AG04449 (cell line): ENCODE data around the gene SERPINB2.

Experiments
- CTCF ChIA-PET: fragments of 350-600 bp; formaldehyde crosslinking; extraction: SDS; loops from one replicate; lab custom pipeline; 2021; ENCODE audit warnings: antibody characterized with exemption; lab: Yijun Ruan, JAX
- POLR2A ChIA-PET: fragments of 400-600, 350-600 bp; formaldehyde crosslinking; extraction: SDS; loops from one replicate; lab custom pipeline; 2020; ENCODE audit warnings: antibody characterized with exemption, inconsistent platforms; lab: Yijun Ruan, JAX
- DNase-seq: peaks from one replicate; pipeline ENCODE4 v3.0.0-alpha.2; 2010; ENCODE audit warnings: low read depth, low spot score
- H3K4me3 ChIP-seq: 2 replicates; pipeline ENCODE4 v1.5.1; 2011; ENCODE audit warnings: low read depth, mild to moderate bottlenecking, control low read depth, low read length
- CTCF ChIP-seq: IDR thresholded peaks from one replicate; pipeline ENCODE4 v1.5.1; 2011; ENCODE audit warnings: mild to moderate bottlenecking, moderate library complexity, low read length, control low read depth, inconsistent platforms; ENCODE audit not compliant: insufficient read depth; ENCODE audit errors: missing control alignments

The SERPINB2 gene

GRCh38 chr18:63869851-63870250 is 17.7 kb upstream of the SERPINB2 start:
- ChIA-PET POLR2A (no interaction called here), CTCF (interaction anchor here (1.2 kb wide), 1 partner anchor 22 kb away, joined by 3 read pairs; no protein-coding TSS in a partner anchor)
- no peak for DNase-seq
- no peak for TF ChIP-seq CTCF
- no peak overlapping the region for H3K4me3 ChIP-seq

- DNase-seq: no peak
- no peak for TF ChIP-seq CTCF
- CTCF ChIA-PET: interaction anchor here (1.0 kb wide), 1 partner anchor 11 kb away, joined by 3 read pairs; no protein-coding TSS in a partner anchor
- POLR2A ChIA-PET: no interaction called here
- H3K4me3 ChIP-seq: no peak overlapping the region
Measured at GRCh38 chr18:63871836-63872235, 15.7 kb upstream of the SERPINB2 start.

GRCh38 chr18:63872586-63872985 is 14.9 kb upstream of the SERPINB2 start:
- TF ChIP-seq CTCF: no peak
- H3K4me3 ChIP-seq: no peak overlapping the region
- DNase-seq: no peak
- ChIA-PET POLR2A (no interaction called here), CTCF (interaction anchor here (1.0 to 1.1 kb wide), 2 partner anchors 10 to 434 kb away, joined by 3 to 5 read pairs; no protein-coding TSS in a partner anchor)

GRCh38 chr18:63878343-63878742 is 9.2 kb upstream of the SERPINB2 start:
- no peak overlapping the region for H3K4me3 ChIP-seq
- TF ChIP-seq CTCF: no peak
- ChIA-PET POLR2A (no interaction called here), CTCF (no interaction called here)
- no peak for DNase-seq

- ChIA-PET POLR2A (no interaction called here), CTCF (interaction anchor here (1.9 kb wide), 1 partner anchor 31 kb away, joined by 5 read pairs; no protein-coding TSS in a partner anchor)
- DNase-seq: no peak
- no peak for TF ChIP-seq CTCF
- no peak overlapping the region for H3K4me3 ChIP-seq
Measured at GRCh38 chr18:63878925-63879324, 8.6 kb upstream of the SERPINB2 start.

- no peak for DNase-seq
- no peak for TF ChIP-seq CTCF
- ChIA-PET POLR2A (no interaction called here), CTCF (interaction anchor here (1.4 to 1.9 kb wide), 2 partner anchors 31 to 57 kb away, joined by 4 to 5 read pairs; no protein-coding TSS in a partner anchor)
- H3K4me3 ChIP-seq: no peak overlapping the region
Measured at GRCh38 chr18:63879709-63880108, 7.8 kb upstream of the SERPINB2 start.
